ENCODE data around the gene LRRC37A.
"Not testable (repeated sequence)": the region's sequence is repeated elsewhere in the genome, so short reads cannot be mapped to it uniquely, and the experiment has no call there.

- TF ChIP-seq CTCF (IDR thresholded peaks at IDR 0.05); ZFX (IDR thresholded peaks at IDR 0.05; ENCODE audit: borderline replicate concordance): not testable (repeated sequence)
Measured at GRCh38 chr17:46284467-46284866, 10.5 kb upstream of the LRRC37A start.
